NCI-H510A treated with DMSO at 0.1 percent for 48 hours (cell line): ENCODE results near the gene CRLF2.
"Not testable (repeated sequence)": the region's sequence is repeated elsewhere in the genome, so short reads cannot be mapped to it uniquely, and the experiment has no call there.

Experiments
- DNase-seq: peaks from one replicate; lab custom pipeline; 2025; lab: John Stamatoyannopoulos, UW

CRLF2 gene

GRCh38 chrX:1167466-1167865 lies 45.0 kb downstream of the CRLF2 start:
- no peak for DNase-seq

- DNase-seq: no peak
These were observed 46.8 kb downstream of the CRLF2 start for GRCh38 chrX:1165535-1166196.

- DNase-seq: no peak
These were observed 47.8 kb downstream of the CRLF2 start for GRCh38 chrX:1164322-1165288.

- DNase-seq: no peak
These were observed 49.2 kb downstream of the CRLF2 start for GRCh38 chrX:1163231-1163630.

GRCh38 chrX:1162119-1162916 lies 50.1 kb downstream of the CRLF2 start:
- no peak for DNase-seq

GRCh38 chrX:1159548-1159947 lies 52.9 kb downstream of the CRLF2 start:
- DNase-seq: no peak

- DNase-seq: not testable (repeated sequence)
These were observed 55.6 kb downstream of the CRLF2 start for GRCh38 chrX:1156681-1157455.

GRCh38 chrX:1153940-1154339 lies 58.5 kb downstream of the CRLF2 start:
- DNase-seq: no peak

- no peak for DNase-seq
These were observed 60.4 kb downstream of the CRLF2 start for GRCh38 chrX:1152090-1152489.

- no peak for DNase-seq
These were observed 60.9 kb downstream of the CRLF2 start for GRCh38 chrX:1151378-1152077.

- DNase-seq: no peak
These were observed 61.7 kb downstream of the CRLF2 start for GRCh38 chrX:1150569-1151347.

GRCh38 chrX:1147611-1148515 lies 64.6 kb downstream of the CRLF2 start:
- no peak for DNase-seq

GRCh38 chrX:1144293-1144692 lies 68.2 kb downstream of the CRLF2 start:
- DNase-seq: no peak
